GM12891 (cell line): ENCODE results near the gene CRPPA.

Experiments used
- POLR2A ChIP-seq: IDR thresholded peaks from 2 replicates; pipeline ENCODE4 v1.6.1; 2011; ENCODE audit warnings: low read depth, low read length, control low read depth
- POLR2AphosphoS5 ChIP-seq: IDR thresholded peaks from 2 replicates; pipeline ENCODE4 v1.6.1; 2011; ENCODE audit warnings: low read depth, low read length, control low read depth
- TAF1 ChIP-seq: IDR thresholded peaks from 2 replicates; pipeline ENCODE4 v1.6.1; 2011; ENCODE audit warnings: low read depth, low read length, control low read depth

- no peak for TF ChIP-seq TAF1
- TF ChIP-seq POLR2A, result no peak
- TF ChIP-seq POLR2AphosphoS5, result no peak
These were observed 11.0 kb upstream of the CRPPA start for GRCh38 chr7:16432425-16432731.
